ENCODE data around the gene SNRPD3. TPM values are rescaled to one million over a fixed set of nuclear protein-coding genes. Genes with fewer than 3 reads are reported as not detected.
A peak's percentile ranks its signal among the peaks of the same experiment; 100 is the strongest.

The SNRPD3 gene
- polyA plus RNA-seq, 3 donors from 2014 or later: 56.6 to 116 (median 113) TPM

DNA sequence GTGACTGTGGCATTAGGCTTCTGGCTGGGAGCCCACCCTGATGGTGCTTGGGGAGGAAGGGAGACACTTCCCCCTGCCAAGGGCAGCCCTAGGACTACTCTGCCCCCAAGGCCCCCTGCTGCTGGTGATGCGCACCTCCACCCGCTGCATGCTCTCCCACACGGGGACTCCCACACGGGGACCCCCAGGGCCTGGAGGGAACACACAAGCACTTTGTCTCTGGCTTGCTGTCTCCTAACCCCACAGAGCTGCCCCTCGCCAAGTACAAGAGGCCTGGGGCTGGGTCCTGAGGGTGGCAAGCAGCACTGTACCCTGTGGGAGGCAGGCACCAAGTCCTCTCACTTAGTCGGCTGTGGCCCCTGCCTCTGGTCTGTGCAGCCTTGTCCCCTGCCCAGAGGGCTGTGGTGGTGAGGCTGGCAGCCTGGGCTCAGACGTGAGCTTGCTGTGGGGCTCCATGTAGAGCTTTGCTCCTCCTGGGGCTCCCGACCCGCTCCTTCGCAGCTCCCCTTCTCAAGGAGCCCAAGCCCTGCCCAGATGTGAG, 29.1 kb downstream of the SNRPD3 start:
- no peaks in the 10 kb centered on the region for H3K4me1 Mint-ChIP-seq
- no peak overlapping the region for H3K4me3 Mint-ChIP-seq
- DNase-seq: no peak
- H3K27ac Mint-ChIP-seq: no peak overlapping the region
- H3K36me3 Mint-ChIP-seq: no peaks in the 10 kb centered on the region
- no peaks in the 10 kb centered on the region for H3K9me3 Mint-ChIP-seq
- H3K27me3 Mint-ChIP-seq (ENCODE audit: low read depth in 3 of 3): peaks cover 0 to under 1% (median 0%) of the 10 kb centered on the region in 3 donors

DNA sequence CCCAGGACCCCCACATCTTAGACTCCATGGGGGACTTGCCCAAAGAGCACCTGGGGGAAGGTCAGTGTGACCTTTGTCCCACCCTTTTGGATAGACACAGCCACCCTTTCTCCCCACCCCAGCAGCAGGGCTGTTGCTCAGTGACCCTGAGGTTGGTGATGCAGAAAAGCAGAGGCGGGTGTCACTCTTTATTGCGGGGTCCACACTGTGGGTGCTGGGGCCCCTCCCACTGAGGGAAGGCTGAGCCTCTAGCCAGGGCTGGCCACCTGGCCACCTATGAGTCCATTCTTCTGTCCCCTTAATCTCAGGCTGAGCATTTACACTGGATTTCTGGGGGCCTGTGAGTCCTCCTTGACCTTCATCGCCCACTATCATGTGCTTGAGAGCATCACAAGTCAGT, 29.7 kb downstream of the SNRPD3 start:
- H3K9me3 Mint-ChIP-seq: no peaks in the 10 kb centered on the region
- no peaks in the 10 kb centered on the region for H3K4me1 Mint-ChIP-seq
- no peak overlapping the region for H3K4me3 Mint-ChIP-seq

DNA sequence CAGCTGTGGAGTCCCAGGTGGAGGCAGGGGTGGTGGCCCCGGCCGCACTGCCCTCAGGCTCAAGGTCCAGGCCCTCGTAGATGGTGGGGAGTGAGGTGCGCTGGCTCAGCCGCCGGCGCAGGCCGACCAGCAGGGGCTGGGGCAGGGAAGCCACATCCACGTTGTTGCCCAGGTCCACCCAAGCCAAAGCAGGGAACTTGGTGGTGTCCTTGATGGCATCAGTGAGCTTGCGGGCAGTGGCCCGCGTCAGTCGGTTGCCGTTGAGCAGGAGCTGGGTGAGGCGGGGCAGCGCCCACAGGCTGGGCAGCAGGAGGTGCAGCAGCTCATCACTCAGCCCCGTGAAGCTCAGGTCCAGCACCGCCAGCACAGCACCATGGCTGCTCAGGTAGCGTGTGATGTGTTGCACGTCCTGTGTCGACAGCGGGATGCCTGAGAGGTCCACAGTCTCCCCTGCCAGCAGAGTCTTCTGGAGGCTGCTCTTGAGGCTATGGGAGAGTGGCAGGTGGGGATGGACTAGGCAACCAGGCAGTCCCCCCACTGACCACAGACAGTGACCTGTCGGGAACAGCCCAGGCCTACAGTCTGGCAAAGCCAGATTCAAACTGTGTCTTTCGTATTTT, 30.2 kb downstream of the SNRPD3 start:
- no peaks in the 10 kb centered on the region for H3K9me3 Mint-ChIP-seq
- H3K4me3 Mint-ChIP-seq: no peak overlapping the region
- H3K36me3 Mint-ChIP-seq: no peaks in the 10 kb centered on the region
- H3K4me1 Mint-ChIP-seq: no peaks in the 10 kb centered on the region
- peaks cover 0 to 2% (median 0%) of the 10 kb centered on the region in 3 donors for H3K27me3 Mint-ChIP-seq (ENCODE audit: low read depth in 3 of 3)
- no peak overlapping the region for H3K27ac Mint-ChIP-seq
- DNase-seq: no peak

More for the DNA sequence above, 29.7 kb downstream of the SNRPD3 start:
- no peak for DNase-seq
- no peaks in the 10 kb centered on the region for H3K36me3 Mint-ChIP-seq
- no peak overlapping the region for H3K27ac Mint-ChIP-seq
- H3K27me3 Mint-ChIP-seq (ENCODE audit: low read depth in 3 of 3): peaks cover 0 to 2% (median 0%) of the 10 kb centered on the region in 3 donors

DNA sequence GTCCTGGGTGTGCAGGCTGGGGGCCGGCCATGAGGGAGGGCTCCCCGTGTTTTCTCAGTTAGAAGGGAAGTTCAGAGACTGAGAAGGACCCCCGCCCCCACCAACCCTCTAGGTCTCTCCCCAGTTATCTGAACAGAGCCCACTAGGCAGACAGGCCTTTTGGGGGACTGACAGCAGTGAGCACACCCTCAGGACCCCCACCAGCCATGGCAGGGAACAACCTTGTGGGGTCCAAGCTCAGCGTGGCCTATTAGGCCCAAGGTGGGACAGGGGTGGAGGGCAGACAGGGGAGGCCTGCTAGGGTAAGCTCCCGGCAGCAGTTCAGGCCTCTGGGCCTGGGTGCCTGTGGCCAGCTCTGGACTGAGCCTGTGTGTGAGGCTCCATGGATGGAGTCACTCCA, 31.5 kb downstream of the SNRPD3 start:
- no peak overlapping the region for H3K27ac Mint-ChIP-seq
- peaks cover 0 to 2% (median 0%) of the 10 kb centered on the region in 3 donors for H3K27me3 Mint-ChIP-seq (ENCODE audit: low read depth in 3 of 3)
- no peaks in the 10 kb centered on the region for H3K9me3 Mint-ChIP-seq
- no peak for DNase-seq
- peaks cover 2% of the 10 kb centered on the region in 2 donors for H3K4me1 Mint-ChIP-seq
- H3K36me3 Mint-ChIP-seq: no peaks in the 10 kb centered on the region
- no peak overlapping the region for H3K4me3 Mint-ChIP-seq

DNA sequence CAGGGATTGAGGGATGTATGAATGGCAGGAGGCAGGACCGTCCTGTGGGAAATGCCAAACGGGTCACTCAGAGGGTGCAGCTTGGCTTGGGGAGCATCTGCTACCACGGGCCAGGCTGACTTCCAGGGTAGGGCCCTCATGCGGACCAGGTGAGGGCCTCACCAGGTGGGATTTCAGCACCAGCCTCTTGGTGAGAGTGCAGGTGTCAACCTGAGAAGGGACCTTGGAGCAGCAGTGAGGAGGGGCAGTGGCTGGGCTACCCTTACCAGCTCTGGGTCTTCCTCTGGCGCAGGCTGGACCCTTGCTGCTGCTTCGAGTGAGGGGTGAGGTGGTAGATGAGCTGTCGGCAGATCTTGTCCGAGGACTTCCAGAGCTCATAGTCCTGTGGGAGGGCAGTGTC, 32.1 kb downstream of the SNRPD3 start:
- peak overlapping the region in 1 of 6 donors; percentile 28 for H3K27ac Mint-ChIP-seq
- H3K27me3 Mint-ChIP-seq (ENCODE audit: low read depth in 3 of 3): peaks cover 0 to 2% (median 0%) of the 10 kb centered on the region in 3 donors
- H3K9me3 Mint-ChIP-seq: no peaks in the 10 kb centered on the region
- no peaks in the 10 kb centered on the region for H3K36me3 Mint-ChIP-seq
- H3K4me1 Mint-ChIP-seq: peaks cover 5% of the 10 kb centered on the region in 2 donors
- H3K4me3 Mint-ChIP-seq: no peak overlapping the region
- no peak for DNase-seq

DNA sequence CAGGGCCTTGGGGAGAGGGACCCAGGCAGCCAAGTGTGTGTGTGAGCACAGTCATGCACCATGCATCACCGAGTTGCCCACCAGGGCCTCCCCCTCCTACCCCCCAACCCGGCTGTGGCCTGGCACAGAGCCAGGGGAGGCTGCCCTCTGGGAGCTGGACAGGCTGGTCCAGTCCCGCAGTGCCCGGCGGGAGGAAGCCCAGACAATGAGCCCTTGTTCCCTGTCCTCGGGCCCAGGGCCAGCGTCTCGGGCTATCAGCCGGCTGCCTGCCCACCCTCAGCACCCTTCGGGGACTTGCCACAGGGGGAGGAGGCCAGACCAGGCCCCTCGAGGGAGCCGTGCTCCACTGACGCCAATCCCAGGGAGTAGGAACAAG, 32.6 kb downstream of the SNRPD3 start:
- Mint-ChIP-seq H3K4me3 (no peak overlapping the region), H3K36me3 (no peaks in the 10 kb centered on the region), H3K4me1 (peaks cover 5 to 8% of the 10 kb centered on the region in 2 donors), H3K9me3 (no peaks in the 10 kb centered on the region), H3K27me3 (ENCODE audit: low read depth in 3 of 3) (peaks cover 0 to 2% (median 0%) of the 10 kb centered on the region in 3 donors), H3K27ac (no peak overlapping the region)
- no peak for DNase-seq

DNA sequence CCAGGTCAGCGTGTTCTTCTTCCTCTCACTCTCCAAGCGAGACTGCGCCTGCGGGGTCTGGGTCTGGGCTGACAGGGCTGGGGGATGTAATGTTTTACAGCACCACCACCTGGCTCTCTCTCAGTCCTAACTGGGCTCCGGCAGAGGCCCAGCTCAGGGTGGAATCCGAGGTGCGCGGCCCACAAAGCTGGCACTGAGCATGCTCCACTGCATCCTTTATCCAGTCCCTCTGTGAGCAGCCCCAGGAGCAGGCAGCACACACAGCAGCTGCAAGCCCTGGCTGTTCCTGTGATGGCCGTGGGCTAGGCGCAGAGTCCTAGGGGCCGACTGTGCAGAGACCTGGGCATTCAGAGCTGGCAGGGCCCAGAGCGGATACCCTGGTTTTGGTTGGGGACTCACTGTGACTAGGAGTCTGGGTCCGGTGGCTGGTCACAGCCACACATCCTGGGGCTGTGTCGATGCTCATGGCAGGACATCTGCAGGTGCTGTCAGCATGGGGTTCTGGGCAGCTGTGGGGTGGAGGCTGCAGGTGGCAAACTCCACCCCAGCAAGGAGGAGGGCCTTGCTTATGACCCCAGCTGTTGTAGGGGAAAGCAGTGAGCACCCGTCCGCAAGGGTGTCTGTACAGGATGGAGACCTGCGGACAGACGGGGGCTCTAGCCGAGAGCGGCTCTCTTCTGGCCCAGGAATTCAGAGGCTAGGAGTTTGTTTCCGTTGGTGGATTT, 33.1 kb downstream of the SNRPD3 start:
- Mint-ChIP-seq H3K27ac (no peak overlapping the region), H3K9me3 (no peaks in the 10 kb centered on the region), H3K4me1 (peaks cover 5 to 9% of the 10 kb centered on the region in 2 donors), H3K4me3 (no peak overlapping the region), H3K36me3 (no peaks in the 10 kb centered on the region), H3K27me3 (ENCODE audit: low read depth in 3 of 3) (peaks cover 0 to 2% (median 0%) of the 10 kb centered on the region in 3 donors)
- DNase-seq: no peak

DNA sequence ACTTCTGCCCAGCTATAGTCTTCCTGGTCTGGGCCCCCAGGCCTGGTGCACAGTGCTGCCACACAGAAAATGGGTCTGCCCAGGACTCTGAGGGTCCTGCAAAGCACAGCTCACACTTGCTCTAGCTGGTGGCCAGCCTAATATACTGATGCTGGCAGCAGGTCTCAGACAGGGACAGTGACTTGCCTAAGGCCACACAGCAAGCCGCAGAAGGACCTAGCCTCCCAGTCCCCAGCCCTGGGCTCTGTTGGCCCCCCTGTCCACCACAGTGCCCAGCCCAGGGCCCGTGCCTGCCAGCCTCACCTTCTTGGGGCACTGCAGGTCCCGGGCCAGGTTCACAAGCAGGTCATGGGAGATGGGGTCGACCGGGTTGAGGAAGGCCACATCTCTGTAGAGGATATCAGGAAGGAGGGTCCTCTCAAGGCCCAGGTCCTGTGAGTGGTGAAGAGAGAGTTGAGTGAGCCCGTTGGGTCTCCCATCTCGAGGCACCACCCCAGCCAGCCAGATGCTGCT, 33.8 kb downstream of the SNRPD3 start:
- no peak for DNase-seq
- Mint-ChIP-seq H3K4me1 (peaks cover 5 to 9% of the 10 kb centered on the region in 2 donors), H3K4me3 (no peak overlapping the region), H3K27ac (no peak overlapping the region), H3K36me3 (no peaks in the 10 kb centered on the region), H3K27me3 (ENCODE audit: low read depth in 3 of 3) (peaks cover 0 to 4% (median 0%) of the 10 kb centered on the region in 3 donors), H3K9me3 (no peaks in the 10 kb centered on the region)

DNA sequence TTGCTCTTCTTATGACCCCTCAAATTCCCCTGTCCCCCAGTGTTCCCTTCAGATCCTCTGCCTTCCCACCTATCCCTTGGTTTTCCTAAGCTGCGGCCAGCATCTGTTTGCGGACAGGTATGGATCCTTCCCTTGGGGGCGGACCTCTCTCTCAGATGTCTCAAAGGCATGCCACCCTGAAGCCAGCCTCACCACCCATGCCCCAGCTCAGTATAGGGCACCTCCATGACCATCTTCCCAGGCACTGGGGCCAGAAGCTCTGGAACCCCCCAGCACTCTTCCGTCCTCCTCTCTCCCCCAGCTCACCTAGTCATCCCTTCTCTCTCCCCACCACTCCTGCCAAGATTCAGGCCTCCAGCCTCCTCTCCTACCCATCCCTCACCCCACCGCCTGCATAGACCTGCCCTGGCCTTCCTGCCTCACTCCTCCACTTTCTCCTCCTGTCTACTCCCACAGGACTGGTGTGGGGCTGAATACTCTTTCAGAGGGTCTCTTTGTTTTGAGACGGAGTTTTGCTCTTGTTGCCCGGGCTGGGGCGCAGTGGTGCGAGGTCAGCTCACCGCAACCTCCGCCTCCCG, 34.9 kb downstream of the SNRPD3 start:
- DNase-seq: no peak

DNA sequence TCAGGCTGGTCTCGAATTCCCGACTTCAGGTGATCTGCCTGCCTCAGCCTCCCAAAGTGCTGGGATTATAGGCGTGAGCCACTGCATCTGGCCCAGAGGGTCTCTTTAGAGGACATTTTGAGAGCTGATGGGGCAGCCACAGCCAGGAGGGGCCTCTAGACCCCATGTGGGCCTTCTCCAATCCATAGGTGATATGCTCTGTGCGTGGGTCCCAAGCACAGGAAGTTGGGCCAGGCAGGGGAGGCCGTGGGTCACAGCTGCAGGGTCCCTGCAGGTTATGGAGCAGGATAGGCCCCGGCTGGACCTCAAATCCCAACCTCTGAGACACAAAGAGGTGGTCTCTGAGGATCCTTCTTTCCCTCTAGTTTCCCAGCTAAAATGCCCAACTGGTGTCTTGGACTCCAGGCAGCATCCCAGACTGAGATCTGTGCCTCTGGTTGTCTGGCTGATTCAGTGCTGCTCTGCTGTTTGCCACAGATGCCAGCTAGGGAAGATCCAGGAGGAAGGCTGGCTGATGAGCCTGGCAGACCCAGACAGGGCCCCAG, 35.6 kb downstream of the SNRPD3 start:
- Mint-ChIP-seq H3K36me3 (no peaks in the 10 kb centered on the region), H3K27ac (no peak overlapping the region), H3K27me3 (ENCODE audit: low read depth in 3 of 3) (peaks cover 0 to 4% (median 2%) of the 10 kb centered on the region in 3 donors), H3K4me3 (peak overlapping the region in 3 of 5 donors; percentile 5 to 24 (median 14)), H3K4me1 (peaks cover 5 to 9% of the 10 kb centered on the region in 2 donors), H3K9me3 (no peaks in the 10 kb centered on the region)
- no peak for DNase-seq

More for the DNA sequence above, 34.9 kb downstream of the SNRPD3 start:
- Mint-ChIP-seq H3K27ac (peak overlapping the region in 1 of 6 donors; percentile 34), H3K4me3 (peak overlapping the region in 2 of 5 donors; percentile 25 to 63), H3K36me3 (no peaks in the 10 kb centered on the region), H3K9me3 (no peaks in the 10 kb centered on the region), H3K27me3 (ENCODE audit: low read depth in 3 of 3) (peaks cover 0 to 4% (median 2%) of the 10 kb centered on the region in 3 donors), H3K4me1 (peaks cover 5 to 9% of the 10 kb centered on the region in 2 donors)

DNA sequence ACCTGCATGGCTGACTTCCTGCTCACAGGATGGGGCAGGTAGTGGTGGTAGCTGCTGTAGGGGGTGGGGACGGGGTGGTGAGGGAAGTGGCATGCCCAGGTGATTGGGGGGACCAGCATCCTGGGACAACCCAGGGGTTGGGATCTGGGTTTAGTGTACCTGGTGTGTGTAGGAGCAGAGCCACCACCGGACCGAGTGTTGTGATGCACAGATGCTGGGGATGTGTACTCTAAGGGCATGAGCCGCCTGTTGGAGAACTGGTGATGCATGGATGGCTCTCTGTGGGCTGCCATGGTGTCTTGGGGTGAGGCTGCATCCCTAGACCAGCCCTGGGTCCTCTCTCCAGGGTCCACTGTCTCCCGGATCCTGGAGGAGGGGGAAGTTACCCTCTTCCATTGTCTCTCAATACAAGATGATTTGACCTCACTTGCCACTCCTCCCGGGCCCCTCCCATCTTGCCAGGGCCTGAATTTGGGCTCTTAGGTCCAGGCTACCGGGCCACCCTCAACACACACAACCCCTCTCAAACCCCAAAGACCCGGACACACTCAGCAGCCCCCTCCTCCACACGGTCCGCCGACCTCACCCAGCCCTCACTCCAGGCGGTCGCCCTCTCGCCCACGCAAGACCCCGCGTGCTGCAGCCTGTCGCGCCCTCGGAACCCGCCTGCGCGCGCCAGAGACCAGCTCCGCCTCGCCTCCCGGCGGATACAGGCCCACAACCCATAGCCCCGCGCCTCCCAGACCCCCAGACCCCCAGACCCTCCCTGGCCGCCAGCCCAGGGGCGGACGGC, 36.5 kb downstream of the SNRPD3 start:
- H3K27me3 Mint-ChIP-seq (ENCODE audit: low read depth in 3 of 3): peaks cover 0 to 4% (median 2%) of the 10 kb centered on the region in 3 donors

DNA sequence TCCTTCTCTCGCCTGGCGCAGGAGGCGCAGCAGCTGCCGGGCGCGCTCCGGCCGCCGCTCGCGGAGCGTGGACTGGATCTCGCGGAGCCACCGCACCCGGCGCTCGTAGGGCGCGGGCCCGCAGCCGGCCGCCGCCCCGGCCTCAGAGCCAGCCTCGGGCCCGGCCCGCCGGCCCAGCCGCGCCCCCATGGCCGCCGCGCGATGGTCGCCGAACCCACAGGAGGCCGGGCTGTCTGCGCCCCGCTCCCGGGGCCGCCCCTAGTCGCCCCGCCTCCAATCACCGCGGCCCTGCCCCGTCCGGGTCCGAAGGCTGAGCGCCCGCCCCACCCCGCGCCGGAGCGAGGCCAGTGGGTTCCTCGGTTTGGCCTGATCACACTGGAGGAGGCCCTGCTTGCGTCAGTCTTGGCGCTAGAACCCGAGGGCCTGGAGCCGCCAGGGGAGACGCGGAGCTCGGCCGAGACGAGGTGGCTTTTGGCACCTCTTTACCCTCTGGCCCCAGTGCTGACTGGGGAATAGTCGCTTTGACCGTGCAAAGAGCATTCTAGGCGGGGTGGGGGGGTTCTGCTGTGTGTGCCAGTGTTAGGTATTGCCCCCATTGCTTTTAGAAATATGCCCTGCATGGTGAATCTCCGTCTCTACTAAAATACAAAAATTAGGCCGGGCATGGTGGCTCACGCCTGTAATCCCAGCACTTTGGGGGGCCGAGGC, 37.2 kb downstream of the SNRPD3 start, which contains the start of gene LRRC75B:
TSS of gene LRRC75B (minus strand) at position 223 of the 708 bp plus-strand sequence. CDS start at position 189, 34 bp downstream.
- Mint-ChIP-seq H3K27ac (peak within 1 kb of the TSS in 3 of 6 donors; percentile 80 to 92 (median 81)), H3K4me1 (peaks cover 5 to 9% of the 10 kb centered on the region in 2 donors), H3K4me3 (peak within 1 kb of the TSS; percentile 84 to 92 (median 88)), H3K27me3 (ENCODE audit: low read depth in 3 of 3) (peaks cover 0 to 4% (median 2%) of the 10 kb centered on the region in 3 donors), H3K9me3 (no peaks in the 10 kb centered on the region), H3K36me3 (no peaks in the 10 kb centered on the region)
- DNase-seq: peak; percentile 56 to 60 (median 58)

More for the DNA sequence above, 36.5 kb downstream of the SNRPD3 start:
- no peaks in the 10 kb centered on the region for H3K36me3 Mint-ChIP-seq
- H3K4me3 Mint-ChIP-seq: peak overlapping the region; percentile 84 to 92 (median 88)
- H3K9me3 Mint-ChIP-seq: no peaks in the 10 kb centered on the region
- peaks cover 5 to 9% of the 10 kb centered on the region in 2 donors for H3K4me1 Mint-ChIP-seq
- no peak for DNase-seq
- H3K27ac Mint-ChIP-seq: peak overlapping the region in 3 of 6 donors; percentile 80 to 92 (median 81)

Measured in immature natural killer cell (primary cell).